ENCODE data around the gene SYTL3.

GRCh38 chr6:158778005-158778527, 128.2 kb downstream of the SYTL3 start:
- TF ChIP-seq PRDM15 (CRISPR knock-in tag; IDR thresholded peaks at IDR 0.05) (no peak), ETV6 (CRISPR knock-in tag; IDR thresholded peaks at IDR 0.05) (no peak), ZNF138 (CRISPR knock-in tag; conservative IDR thresholded peaks at IDR 0.05) (no peak), CREM (CRISPR knock-in tag; IDR thresholded peaks at IDR 0.05) (no peak), TP53 (CRISPR knock-in tag; IDR thresholded peaks at IDR 0.05) (no peak)
- TF ChIP-seq, protein P1, sequence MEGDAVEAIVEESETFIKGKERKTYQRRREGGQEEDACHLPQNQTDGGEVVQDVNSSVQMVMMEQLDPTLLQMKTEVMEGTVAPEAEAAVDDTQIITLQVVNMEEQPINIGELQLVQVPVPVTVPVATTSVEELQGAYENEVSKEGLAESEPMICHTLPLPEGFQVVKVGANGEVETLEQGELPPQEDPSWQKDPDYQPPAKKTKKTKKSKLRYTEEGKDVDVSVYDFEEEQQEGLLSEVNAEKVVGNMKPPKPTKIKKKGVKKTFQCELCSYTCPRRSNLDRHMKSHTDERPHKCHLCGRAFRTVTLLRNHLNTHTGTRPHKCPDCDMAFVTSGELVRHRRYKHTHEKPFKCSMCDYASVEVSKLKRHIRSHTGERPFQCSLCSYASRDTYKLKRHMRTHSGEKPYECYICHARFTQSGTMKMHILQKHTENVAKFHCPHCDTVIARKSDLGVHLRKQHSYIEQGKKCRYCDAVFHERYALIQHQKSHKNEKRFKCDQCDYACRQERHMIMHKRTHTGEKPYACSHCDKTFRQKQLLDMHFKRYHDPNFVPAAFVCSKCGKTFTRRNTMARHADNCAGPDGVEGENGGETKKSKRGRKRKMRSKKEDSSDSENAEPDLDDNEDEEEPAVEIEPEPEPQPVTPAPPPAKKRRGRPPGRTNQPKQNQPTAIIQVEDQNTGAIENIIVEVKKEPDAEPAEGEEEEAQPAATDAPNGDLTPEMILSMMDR (IDR thresholded peaks at IDR 0.05), result no peak
- TF ChIP-seq, protein P2, sequence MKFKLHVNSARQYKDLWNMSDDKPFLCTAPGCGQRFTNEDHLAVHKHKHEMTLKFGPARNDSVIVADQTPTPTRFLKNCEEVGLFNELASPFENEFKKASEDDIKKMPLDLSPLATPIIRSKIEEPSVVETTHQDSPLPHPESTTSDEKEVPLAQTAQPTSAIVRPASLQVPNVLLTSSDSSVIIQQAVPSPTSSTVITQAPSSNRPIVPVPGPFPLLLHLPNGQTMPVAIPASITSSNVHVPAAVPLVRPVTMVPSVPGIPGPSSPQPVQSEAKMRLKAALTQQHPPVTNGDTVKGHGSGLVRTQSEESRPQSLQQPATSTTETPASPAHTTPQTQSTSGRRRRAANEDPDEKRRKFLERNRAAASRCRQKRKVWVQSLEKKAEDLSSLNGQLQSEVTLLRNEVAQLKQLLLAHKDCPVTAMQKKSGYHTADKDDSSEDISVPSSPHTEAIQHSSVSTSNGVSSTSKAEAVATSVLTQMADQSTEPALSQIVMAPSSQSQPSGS (CRISPR knock-in tag; IDR thresholded peaks at IDR 0.05; ENCODE audit: borderline replicate concordance, low read depth), result no peak
- TF ChIP-seq, protein P3, sequence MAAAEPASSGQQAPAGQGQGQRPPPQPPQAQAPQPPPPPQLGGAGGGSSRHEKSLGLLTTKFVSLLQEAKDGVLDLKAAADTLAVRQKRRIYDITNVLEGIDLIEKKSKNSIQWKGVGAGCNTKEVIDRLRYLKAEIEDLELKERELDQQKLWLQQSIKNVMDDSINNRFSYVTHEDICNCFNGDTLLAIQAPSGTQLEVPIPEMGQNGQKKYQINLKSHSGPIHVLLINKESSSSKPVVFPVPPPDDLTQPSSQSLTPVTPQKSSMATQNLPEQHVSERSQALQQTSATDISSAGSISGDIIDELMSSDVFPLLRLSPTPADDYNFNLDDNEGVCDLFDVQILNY (CRISPR knock-in tag; IDR thresholded peaks at IDR 0.05), result no peak

Data from WTC11 (cell line).